GM12878 (cell line): ENCODE data around the gene CACNA1G. TPM values are rescaled to one million over a fixed set of nuclear protein-coding genes. Genes with fewer than 3 reads are reported as not detected.

Experiments used
- ATAC-seq: fragments of 200-7000 bp; cut with Tn5 transposase; 3 replicates; pipeline ENCODE4 v1.9.1; 2020; ENCODE audit warnings: mild to moderate bottlenecking, moderate library complexity
- BruUV-seq: library from RNA; stranded (reverse); fragments of 400-500 nt; replicated peaks from 2 replicates; lab custom pipeline; 2021; lab: Mats Ljungman, UMichigan
- CTCF ChIA-PET: fragments of 300-600 bp; sonication (Branson Sonifier 250); formaldehyde crosslinking; extraction: SDS; loops from one replicate; lab custom pipeline; 2021; ENCODE audit warnings: inconsistent platforms; lab: Yijun Ruan, JAX
- POLR2A ChIA-PET: fragments of 350-600 bp; formaldehyde crosslinking; extraction: SDS; loops from one replicate; lab custom pipeline; 2021; ENCODE audit warnings: inconsistent platforms; lab: Charles Lee
- RAD21 ChIA-PET: fragments of 300-600 bp; sonication (Branson Sonifier 250); formaldehyde crosslinking; loops from one replicate; lab custom pipeline; 2023; ENCODE audit warnings: antibody characterized with exemption; ENCODE audit not compliant: unreplicated experiment; lab: Charles Lee
- SMC1A ChIA-PET: fragments of 300-600 bp; sonication (Branson Sonifier 250); formaldehyde crosslinking; loops from one replicate; lab custom pipeline; 2023; ENCODE audit not compliant: unreplicated experiment, uncharacterized antibody; lab: Charles Lee
- DNase-seq: peaks from one replicate; pipeline ENCODE4 v3.0.0-alpha.2; 2011; ENCODE audit warnings: low read depth, low spot score
- FAIRE-seq: peaks from 3 replicates; lab custom pipeline; 2011; peaks lifted over from hg19 to GRCh38; lab: Jason Lieb, UNC
- H2AFZ ChIP-seq: 2 replicates; pipeline ENCODE4 v1.6.0; 2011; ENCODE audit warnings: low read depth, low read length, control low read depth; ENCODE audit not compliant: control insufficient read depth
- H3K27ac ChIP-seq: 2 replicates; pipeline ENCODE4 v1.5.1; 2011; ENCODE audit warnings: control low read depth; ENCODE audit not compliant: control insufficient read depth, insufficient read depth
- H3K27me3 ChIP-seq, 2 experiments: replicated peaks in 1 of 2; 2 replicates each; pipeline versions ENCODE4 v1.6.0 to v1.6.1; 2011; ENCODE audit warnings: low read length in 1 of 2; ENCODE audit not compliant: control insufficient read depth in 2 of 2, insufficient read depth in 2 of 2
- H3K36me3 ChIP-seq, 2 experiments: 2 replicates each; pipeline ENCODE4 v1.5.1; 2011; ENCODE audit warnings: low read length in 1 of 2; ENCODE audit not compliant: control insufficient read depth in 2 of 2, insufficient read depth in 2 of 2
- H3K4me1 ChIP-seq: 2 replicates; pipeline ENCODE4 v1.6.1; 2011; ENCODE audit warnings: mild to moderate bottlenecking, low read length, moderate library complexity, mixed read lengths; ENCODE audit not compliant: control insufficient read depth, insufficient read depth
- H3K4me2 ChIP-seq: 2 replicates; pipeline ENCODE4 v1.6.0; 2011; ENCODE audit warnings: control low read depth; ENCODE audit not compliant: control insufficient read depth, insufficient read depth
- H3K4me3 ChIP-seq: fragments of 200-600 bp; sonication (generic); 2 replicates; pipeline ENCODE4 v1.5.1; 2016
- H3K79me2 ChIP-seq: 2 replicates; pipeline ENCODE4 v1.6.0; 2011; ENCODE audit warnings: low read length; ENCODE audit not compliant: control insufficient read depth, insufficient read depth
- H3K9ac ChIP-seq: 2 replicates; pipeline ENCODE4 v1.8.0; 2011; ENCODE audit warnings: low read length, control low read depth, mixed read lengths; ENCODE audit not compliant: control insufficient read depth, insufficient read depth
- H3K9me3 ChIP-seq: replicated peaks from 3 replicates; pipeline ENCODE4 v1.5.1; 2011; ENCODE audit warnings: mild to moderate bottlenecking, low read length; ENCODE audit not compliant: control insufficient read depth, insufficient read depth
- H4K20me1 ChIP-seq: 2 replicates; pipeline ENCODE4 v1.6.0; 2011; ENCODE audit not compliant: control insufficient read depth, insufficient read depth
- CBFB ChIP-seq: IDR thresholded peaks from 2 replicates; pipeline ENCODE4 v1.6.1; 2016; ENCODE audit warnings: antibody characterized with exemption, low read depth
- CBX5 ChIP-seq: sonication (generic); IDR thresholded peaks from 2 replicates; pipeline ENCODE4 v1.6.1; 2016; ENCODE audit warnings: low read depth, moderate library complexity, mild to moderate bottlenecking, inconsistent platforms
- ETV6 ChIP-seq, 2 experiments: fragments of 450-650 bp in 1 of 2; IDR thresholded peaks in 1 of 2; conservative IDR thresholded peaks in 1 of 2; 2 replicates each; pipeline ENCODE4 v1.6.1; 2014; ENCODE audit warnings: antibody characterized with exemption in 1 of 2, borderline replicate concordance in 1 of 2, low read depth in 1 of 2, mild to moderate bottlenecking in 1 of 2, moderate library complexity in 1 of 2
- KLF5 ChIP-seq: fragments of 450-650 bp; IDR thresholded peaks from 2 replicates; pipeline ENCODE4 v1.6.1; 2014; ENCODE audit warnings: mild to moderate bottlenecking; ENCODE audit not compliant: partially characterized antibody
- MTA3 ChIP-seq: IDR thresholded peaks from 2 replicates; pipeline ENCODE4 v1.6.1; 2012; ENCODE audit warnings: low read length, inconsistent platforms, borderline replicate concordance
- PAX8 ChIP-seq: fragments of 450-650 bp; IDR thresholded peaks from 2 replicates; pipeline ENCODE4 v1.6.1; 2017; ENCODE audit warnings: mild to moderate bottlenecking, moderate library complexity
- RAD21 ChIP-seq: IDR thresholded peaks from 2 replicates; pipeline ENCODE4 v1.6.1; 2011; ENCODE audit warnings: mild to moderate bottlenecking, low read depth, low read length, moderate library complexity; ENCODE audit not compliant: insufficient read depth
- SIX5 ChIP-seq: IDR thresholded peaks from 2 replicates; pipeline ENCODE4 v1.6.1; 2011; ENCODE audit warnings: mild to moderate bottlenecking, low read depth, low read length, moderate library complexity; ENCODE audit not compliant: severe bottlenecking
- SPI1 ChIP-seq: IDR thresholded peaks from 2 replicates; pipeline ENCODE4 v1.6.1; 2011; ENCODE audit warnings: low read depth, mild to moderate bottlenecking, low read length, moderate library complexity, borderline replicate concordance; ENCODE audit not compliant: insufficient read depth
- SREBF1 ChIP-seq: IDR thresholded peaks from 2 replicates; pipeline ENCODE4 v1.6.1; 2012; ENCODE audit warnings: mild to moderate bottlenecking, low read length
- ZBED1 ChIP-seq: IDR thresholded peaks from 2 replicates; pipeline ENCODE4 v1.6.1; 2016; ENCODE audit warnings: borderline replicate concordance
- WGBS: methylation state at CpG from one replicate; pipeline ENCODE4 v1.1.6; 2016; ENCODE audit warnings: low lambda C conversion rate; ENCODE audit not compliant: insufficient replicate concordance, insufficient coverage; ENCODE audit errors: missing lambda C conversion rate; 5-methylcytosine and 5-hydroxymethylcytosine counted together
- in situ Hi-C: fragments of 300-500 bp; cut with MboI; formaldehyde crosslinking; loops from 9 replicates; pipeline ENCODE4 v1.14.3; 2018; ENCODE audit warnings: mixed read lengths
- intact Hi-C: fragments of 100-400 bp; cut with micrococcal nuclease; formaldehyde crosslinking; loops from one replicate; pipeline ENCODE4 v1.14.2; 2022; ENCODE audit not compliant: unreplicated experiment
- polyA plus RNA-seq, 11 experiments: library from polyadenylated mRNA; depleted of rRNA in 4 of 11; unstranded in 6 of 11; stranded (reverse) in 5 of 11; fragments of >200 nt; fragmentation: Nextera tagmentation in 4 of 11; fragmentation: Illumina TruSeq in 1 of 11; extraction: Ambion mirVana in 4 of 11; extraction: Trizol in 1 of 11; gene quantifications; 1 replicate in 1 of 11; 2 replicates in 10 of 11; pipeline versions ENCODE4 v1.2.1 to v1.2.3, GENCODE V29; 2011 to 2016; ENCODE audit warnings: inconsistent platforms in 2 of 11, missing spikeins in 2 of 11, low read depth in 1 of 11
- total RNA-seq, 4 experiments: library from RNA; depleted of rRNA in 3 of 4; stranded (reverse); fragments of >200 nt in 3 of 4; fragmentation: Illumina TruSeq in 1 of 4; extraction: Trizol in 1 of 4; gene quantifications; 2 replicates each; pipeline versions ENCODE4 v1.2.1 to v1.2.3, GENCODE V29; 2013 to 2021
- TF ChIP-seq, protein P1 (sequence below): fragments of 450-650 bp; formaldehyde crosslinking; IDR thresholded peaks from 2 replicates; pipeline ENCODE4 v1.4.0; 2022; ENCODE audit warnings: mild to moderate bottlenecking, moderate library complexity
- TF ChIP-seq, protein P2 (sequence below): IDR thresholded peaks from 2 replicates; pipeline ENCODE4 v1.6.1; 2011; ENCODE audit warnings: borderline replicate concordance, low read depth, mild to moderate bottlenecking, moderate library complexity, mixed read lengths, low read length; ENCODE audit not compliant: insufficient read depth; ENCODE audit errors: extremely low read length

The CACNA1G gene
- total and polyA plus RNA-seq, 10 of the 15 experiments (the other 5 are each of a cell fraction or from before 2014, with no cell fraction given) = 0.03 to 0.15 TPM; not detected in 8

DNA sequence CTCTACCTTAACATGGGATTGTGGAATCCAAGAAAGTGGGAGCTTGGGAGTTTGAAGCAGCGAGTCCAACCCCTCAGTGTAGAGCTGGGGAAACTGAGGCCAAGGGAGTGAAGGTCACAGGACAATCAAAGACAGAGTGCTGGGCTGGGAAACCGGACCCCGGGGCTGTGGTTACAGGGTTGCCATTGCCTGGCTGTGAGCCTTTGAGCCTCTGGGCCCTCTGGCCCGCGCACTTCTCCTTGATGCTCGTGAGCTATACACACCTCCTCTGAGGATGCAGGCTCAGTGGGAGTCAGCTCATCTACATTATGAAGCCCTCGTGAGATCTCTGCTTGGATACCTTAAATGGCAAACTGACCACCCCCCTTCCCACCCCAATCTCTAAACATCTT, 76.3 kb downstream of the CACNA1G start:
- POLR2A ChIA-PET = no interaction called here
- 59% methylated on average over 7 of the region's 7 CpGs for WGBS
- in situ Hi-C loops = no loop called here

DNA sequence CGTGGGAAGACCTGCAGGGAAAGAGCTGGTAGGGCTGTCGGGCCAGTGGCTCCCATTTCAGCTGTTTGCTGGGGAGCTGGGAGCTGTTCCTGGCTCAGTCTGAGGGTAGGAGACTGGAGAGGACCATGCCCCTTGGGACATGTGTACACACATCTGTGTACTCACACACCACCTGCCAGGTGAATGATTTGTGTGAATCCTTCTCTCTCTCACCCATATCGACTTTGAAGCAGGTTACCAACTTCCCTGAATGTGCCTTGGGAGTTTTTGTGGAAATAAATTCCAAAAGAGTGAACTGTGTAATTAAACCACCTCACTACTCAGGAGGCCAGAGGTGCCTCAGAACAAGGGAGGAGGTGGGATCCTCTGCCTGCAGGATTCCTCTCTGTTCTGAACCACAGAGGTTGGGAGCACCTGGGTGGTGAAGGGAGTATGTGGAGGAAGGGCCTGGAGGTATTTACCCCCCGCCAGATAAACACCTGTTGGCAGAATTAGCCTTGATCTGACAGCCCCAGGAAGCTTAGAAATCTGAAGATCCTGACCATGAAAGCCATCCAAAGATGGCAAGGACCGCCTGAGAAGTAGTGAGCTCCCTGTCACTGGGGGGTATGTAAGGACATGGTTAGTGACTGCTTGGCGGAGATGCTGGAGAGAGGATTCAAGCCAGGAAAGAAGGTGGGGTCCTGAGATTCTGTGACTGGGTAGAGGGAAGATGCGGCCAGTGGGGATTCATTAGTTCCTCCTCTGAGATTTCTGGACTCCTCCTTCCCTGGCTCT, 77.5 kb downstream of the CACNA1G start:
- no peaks in the 10 kb centered on the region; the same call in 1 of the 2 replicates for H3K79me2 ChIP-seq
- BruUV-seq = no TSS peak
- in situ Hi-C loops = no loop called here
- FAIRE-seq (no peak), ATAC-seq (no peak), DNase-seq (no peak)
- H3K9ac ChIP-seq = no peak overlapping the region
- no peaks in the 10 kb centered on the region for H3K9me3 ChIP-seq
- POLR2A ChIA-PET = interaction anchor here (0.7 kb wide), 2 partner anchors 69 to 276 kb away, joined by 3 read pairs; no protein-coding TSS in a partner anchor
- H3K27ac ChIP-seq = no peak overlapping the region
- H3K4me3 ChIP-seq = no peak overlapping the region
- RAD21 ChIA-PET = interaction anchor here (0.7 to 0.8 kb wide), 2 partner anchors 59 to 87 kb away, joined by 3 read pairs; no protein-coding TSS in a partner anchor
- SMC1A ChIA-PET = interaction anchor here (0.7 to 3.8 kb wide), 2 partner anchors 15 to 58 kb away, joined by 3 to 17 read pairs; no protein-coding TSS in a partner anchor
- H4K20me1 ChIP-seq = no peaks in the 10 kb centered on the region
- 31% methylated on average over 7 of the region's 7 CpGs for WGBS
- H3K27me3 ChIP-seq = no peaks in the 10 kb centered on the region; a peak in 2 of 4 replicates
- peaks cover 4% of the 10 kb centered on the region; the same call in 1 of the 2 replicates for H3K4me1 ChIP-seq
- intact Hi-C loops = no loop called here
- CTCF ChIA-PET = interaction anchor here (0.6 to 17.1 kb wide), 5 partner anchors 10 to 515 kb away, joined by 3 to 211 read pairs (median 3); partner anchors contain the start of gene NME1
- no peak overlapping the region for H2AFZ ChIP-seq
- H3K4me2 ChIP-seq = no peak overlapping the region
- no peaks in the 10 kb centered on the region for H3K36me3 ChIP-seq
- TF ChIP-seq RAD21 (no peak), KLF5 (no peak), ZBED1 (no peak), SREBF1 (no peak), SPI1 (no peak), CBX5 (no peak), PAX8 (no peak)
- TF ChIP-seq, protein P1, sequence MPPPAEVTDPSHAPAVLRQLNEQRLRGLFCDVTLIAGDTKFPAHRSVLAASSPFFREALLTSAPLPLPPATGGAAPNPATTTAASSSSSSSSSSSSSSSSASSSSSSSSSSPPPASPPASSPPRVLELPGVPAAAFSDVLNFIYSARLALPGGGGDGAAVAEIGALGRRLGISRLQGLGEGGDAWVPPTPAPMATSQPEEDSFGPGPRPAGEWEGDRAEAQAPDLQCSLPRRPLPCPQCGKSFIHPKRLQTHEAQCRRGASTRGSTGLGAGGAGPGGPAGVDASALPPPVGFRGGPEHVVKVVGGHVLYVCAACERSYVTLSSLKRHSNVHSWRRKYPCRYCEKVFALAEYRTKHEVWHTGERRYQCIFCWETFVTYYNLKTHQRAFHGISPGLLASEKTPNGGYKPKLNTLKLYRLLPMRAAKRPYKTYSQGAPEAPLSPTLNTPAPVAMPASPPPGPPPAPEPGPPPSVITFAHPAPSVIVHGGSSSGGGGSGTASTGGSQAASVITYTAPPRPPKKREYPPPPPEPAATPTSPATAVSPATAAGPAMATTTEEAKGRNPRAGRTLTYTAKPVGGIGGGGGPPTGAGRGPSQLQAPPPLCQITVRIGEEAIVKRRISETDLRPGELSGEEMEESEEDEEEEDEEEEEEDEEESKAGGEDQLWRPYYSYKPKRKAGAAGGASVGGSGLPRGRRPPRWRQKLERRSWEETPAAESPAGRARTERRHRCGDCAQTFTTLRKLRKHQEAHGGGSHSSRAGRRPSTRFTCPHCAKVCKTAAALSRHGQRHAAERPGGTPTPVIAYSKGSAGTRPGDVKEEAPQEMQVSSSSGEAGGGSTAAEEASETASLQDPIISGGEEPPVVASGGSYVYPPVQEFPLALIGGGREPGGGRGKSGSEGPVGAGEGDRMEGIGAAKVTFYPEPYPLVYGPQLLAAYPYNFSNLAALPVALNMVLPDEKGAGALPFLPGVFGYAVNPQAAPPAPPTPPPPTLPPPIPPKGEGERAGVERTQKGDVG = no peak
- TF ChIP-seq, protein P2, sequence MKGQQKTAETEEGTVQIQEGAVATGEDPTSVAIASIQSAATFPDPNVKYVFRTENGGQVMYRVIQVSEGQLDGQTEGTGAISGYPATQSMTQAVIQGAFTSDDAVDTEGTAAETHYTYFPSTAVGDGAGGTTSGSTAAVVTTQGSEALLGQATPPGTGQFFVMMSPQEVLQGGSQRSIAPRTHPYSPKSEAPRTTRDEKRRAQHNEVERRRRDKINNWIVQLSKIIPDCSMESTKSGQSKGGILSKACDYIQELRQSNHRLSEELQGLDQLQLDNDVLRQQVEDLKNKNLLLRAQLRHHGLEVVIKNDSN = no peak

More for the DNA sequence above, 76.3 kb downstream of the CACNA1G start:
- H2AFZ ChIP-seq = no peak overlapping the region
- ATAC-seq (no peak), FAIRE-seq (no peak), DNase-seq (no peak)
- H3K9me3 ChIP-seq = no peaks in the 10 kb centered on the region
- H4K20me1 ChIP-seq = no peaks in the 10 kb centered on the region
- ChIA-PET SMC1A (interaction anchor here (0.9 to 3.8 kb wide), 5 partner anchors 8 to 517 kb away, joined by 3 to 17 read pairs (median 3); partner anchors contain the start of gene NME1), RAD21 (interaction anchor here (1.0 to 1.5 kb wide), 3 partner anchors 9 to 59 kb away, joined by 3 to 4 read pairs (median 3); no protein-coding TSS in a partner anchor), CTCF (interaction anchor here (0.6 to 17.1 kb wide), 3 partner anchors 9 to 185 kb away, joined by 3 to 211 read pairs (median 70); no protein-coding TSS in a partner anchor)
- no peak overlapping the region for H3K9ac ChIP-seq
- intact Hi-C loops = no loop called here
- H3K27me3 ChIP-seq = no peaks in the 10 kb centered on the region; a peak in 2 of 4 replicates
- H3K36me3 ChIP-seq = no peaks in the 10 kb centered on the region
- no peak overlapping the region for H3K4me3 ChIP-seq
- TF ChIP-seq CBFB (no peak), SIX5 (no peak), MTA3 (no peak), ETV6 (conservative IDR thresholded peaks at IDR 0.05 in 1 of 2, IDR thresholded peaks at IDR 0.05 in 1 of 2; ENCODE audit: borderline replicate concordance in 1 of 2, low read depth in 1 of 2) (no peak)
- peaks cover 11% of the 10 kb centered on the region for H3K4me1 ChIP-seq
- H3K4me2 ChIP-seq = no peak overlapping the region
- no peaks in the 10 kb centered on the region; the same call in 1 of the 2 replicates for H3K79me2 ChIP-seq
- no peak overlapping the region for H3K27ac ChIP-seq
- BruUV-seq = no TSS peak
